B cell (primary cell): ENCODE data around the gene SLC29A3. TPM values are rescaled to one million over a fixed set of nuclear protein-coding genes. Genes with fewer than 3 reads are reported as not detected.

Experiments
- ATAC-seq: fragments of 200-7000 bp; cut with Tn5 transposase; one replicate; pipeline ENCODE4 v1.10.0; 2021; ENCODE audit warnings: low read depth, mild to moderate bottlenecking, moderate number of reproducible peaks, moderate library complexity
- CTCF ChIA-PET: fragments of 350-600 bp; sonication (Branson Sonifier 250); formaldehyde crosslinking; loops from one replicate; lab custom pipeline; 2021; ENCODE audit warnings: antibody characterized with exemption, inconsistent platforms; lab: Charles Lee
- POLR2A ChIA-PET: fragments of 350-600 bp; sonication (Branson Sonifier 250); formaldehyde crosslinking; loops from one replicate; lab custom pipeline; 2021; ENCODE audit warnings: antibody characterized with exemption; lab: Charles Lee
- DNase-seq: peaks from one replicate; pipeline ENCODE4 v3.0.0; 2013
- H2AFZ ChIP-seq: 2 replicates; pipeline ENCODE4 v1.6.1; 2012; ENCODE audit warnings: mild to moderate bottlenecking, low read depth, low read length; ENCODE audit not compliant: insufficient read depth, poor library complexity, severe bottlenecking
- H3K27ac ChIP-seq, 2 donors: 1 replicate in 1 of 2; 2 replicates in 1 of 2; pipeline ENCODE4 v1.5.1; 2012 to 2013; ENCODE audit warnings: low read length in 2 of 2, mild to moderate bottlenecking in 2 of 2, moderate library complexity in 1 of 2
- H3K27me3 ChIP-seq, 4 experiments: fragments of 200-600 bp in 1 of 4; sonication (generic) in 1 of 4; replicated peaks in 1 of 4; 1 replicate in 2 of 4; 2 replicates in 2 of 4; pipeline versions ENCODE4 v1.6.1 to v1.7.0; 2013 to 2016; ENCODE audit warnings: low read length in 3 of 4, mild to moderate bottlenecking in 2 of 4, mixed read lengths in 1 of 4, moderate library complexity in 1 of 4; ENCODE audit not compliant: insufficient read depth in 4 of 4, control insufficient read depth in 3 of 4; ENCODE audit errors: control extremely low read depth in 1 of 4
- H3K36me3 ChIP-seq, 2 experiments: replicated peaks in 1 of 2; 1 replicate in 1 of 2; 2 replicates in 1 of 2; pipeline versions ENCODE4 v1.6.1 to v1.7.1; 2013; ENCODE audit warnings: low read length in 1 of 2; ENCODE audit not compliant: insufficient read depth in 2 of 2, control insufficient read depth in 1 of 2; ENCODE audit errors: control extremely low read depth in 1 of 2, extremely low read depth in 1 of 2
- H3K4me1 ChIP-seq, 2 donors: fragments of 200-600 bp in 1 of 2; sonication (generic) in 1 of 2; 1 replicate in 1 of 2; 2 replicates in 1 of 2; pipeline versions ENCODE4 v1.5.1 to v1.6.1; 2013 to 2017; ENCODE audit warnings: low read length in 2 of 2; ENCODE audit not compliant: control insufficient read depth in 2 of 2, insufficient read depth in 2 of 2
- H3K4me2 ChIP-seq: replicated peaks from 2 replicates; pipeline ENCODE3; 2012; ENCODE audit warnings: mild to moderate bottlenecking, low read depth, low read length; ENCODE audit not compliant: poor library complexity, severe bottlenecking
- H3K4me3 ChIP-seq, 5 experiments: fragments of 200-600 bp in 1 of 5; sonication (generic) in 1 of 5; 1 replicate in 3 of 5; 2 replicates in 2 of 5; pipeline versions ENCODE4 v1.5.1 to v1.7.0; 2011 to 2016; ENCODE audit warnings: low read length in 4 of 5, mild to moderate bottlenecking in 4 of 5, low read depth in 2 of 5, control low read depth in 1 of 5, moderate library complexity in 1 of 5; ENCODE audit not compliant: insufficient read depth in 1 of 5; ENCODE audit errors: control extremely low read depth in 1 of 5, extremely low read depth in 1 of 5
- H3K79me2 ChIP-seq: fragments of 200-600 bp; sonication (generic); one replicate; pipeline ENCODE4 v1.6.0; 2016; ENCODE audit warnings: low read length; ENCODE audit not compliant: control insufficient read depth, insufficient read depth
- H3K9ac ChIP-seq: fragments of 200-600 bp; sonication (generic); 2 replicates; pipeline ENCODE4 v1.6.1; 2017; ENCODE audit warnings: mild to moderate bottlenecking, low read length, moderate library complexity
- H3K9me3 ChIP-seq, 3 donors: one replicate each; pipeline versions ENCODE4 v1.6.1 to v1.7.1; 2013; ENCODE audit warnings: low read length in 2 of 3; ENCODE audit not compliant: control insufficient read depth in 2 of 3, insufficient read depth in 1 of 3; ENCODE audit errors: control extremely low read depth in 1 of 3
- H4K20me1 ChIP-seq: 2 replicates; pipeline ENCODE4 v1.6.0; 2012; ENCODE audit warnings: mild to moderate bottlenecking, low read length; ENCODE audit not compliant: insufficient read depth, control insufficient read depth, poor library complexity, severe bottlenecking
- H3K27ac Mint-ChIP-seq: one replicate; pipeline ENCODE4 v1.8.0; 2021; ENCODE audit warnings: mixed read lengths
- H3K27me3 Mint-ChIP-seq: one replicate; pipeline ENCODE4 v1.8.0; 2021; ENCODE audit warnings: mixed read lengths
- H3K4me1 Mint-ChIP-seq: one replicate; pipeline ENCODE4 v1.8.0; 2021; ENCODE audit warnings: mixed read lengths
- H3K4me3 Mint-ChIP-seq: one replicate; pipeline ENCODE4 v1.8.0; 2021; ENCODE audit warnings: mixed read lengths
- H3K9me3 Mint-ChIP-seq: one replicate; pipeline ENCODE4 v1.8.0; 2022; ENCODE audit warnings: mixed read lengths; ENCODE audit not compliant: insufficient read depth
- CTCF ChIP-seq: fragments of 200-600 bp; IDR thresholded peaks from one replicate; pipeline ENCODE4 v1.8.0; 2022; ENCODE audit warnings: antibody characterized with exemption, mild to moderate bottlenecking
- EZH2 ChIP-seq: IDR thresholded peaks from 2 replicates; pipeline ENCODE4 v1.6.1; 2012; ENCODE audit warnings: borderline replicate concordance, low read depth, mild to moderate bottlenecking, moderate library complexity, low read length; ENCODE audit not compliant: insufficient read depth, poor library complexity, severe bottlenecking
- WGBS: methylation state at CpG from one replicate; pipeline ENCODE4 v1.1.5; 2013; ENCODE audit warnings: missing lambda C conversion rate; ENCODE audit not compliant: insufficient coverage; 5-methylcytosine and 5-hydroxymethylcytosine counted together
- intact Hi-C: fragments of 100-400 bp; cut with micrococcal nuclease; formaldehyde crosslinking; loops from one replicate; pipeline ENCODE4 v1.10.0; 2022
- polyA plus RNA-seq: library from polyadenylated mRNA; depleted of rRNA; stranded (reverse); fragments of >200 nt; gene quantifications from 2 replicates; pipeline ENCODE4 v1.2.3, GENCODE V29; 2012
- total RNA-seq, 2 donors: library from RNA; stranded (reverse); fragments of 120-200 nt in 1 of 2; gene quantifications; 1 replicate in 1 of 2; 2 replicates in 1 of 2; pipeline versions ENCODE4 v1.2.3 to v1.2.4, GENCODE V29; 2013 to 2022

SLC29A3 gene
- total and polyA plus RNA-seq, 2 donors (not counting 1 experiment from before 2014, with no cell fraction given): 4.5 to 8.2 TPM

GRCh38 chr10:71320592-71320991, 1.5 kb downstream of the SLC29A3 start:
- ChIA-PET CTCF (interaction anchor here (0.6 to 11.1 kb wide), 18 partner anchors 8 to 576 kb away, joined by 3 to 186 read pairs (median 10); no protein-coding TSS in a partner anchor), POLR2A (no interaction called here)
- Histone ChIP-seq H3K9me3 (no peaks in the 10 kb centered on the region), H3K36me3 (peaks cover 0 to 2% of the 10 kb centered on the region in 2 experiments), H3K27me3 (no peaks in the 10 kb centered on the region), H3K9ac (no peak overlapping the region), H4K20me1 (no peaks in the 10 kb centered on the region), H3K79me2 (no peaks in the 10 kb centered on the region), H3K4me1 (peaks cover 6 to 14% of the 10 kb centered on the region in 2 donors), H2AFZ (no peak overlapping the region), H3K4me2 (no peak overlapping the region), H3K27ac (no peak overlapping the region), H3K4me3 (no peak overlapping the region)
- intact Hi-C loops: no loop called here
- 98% methylated on average over 5 of the region's 5 CpGs for WGBS
- no peak for ATAC-seq
- DNase-seq: no peak
- peaks cover 13% of the 10 kb centered on the region for H3K4me1 Mint-ChIP-seq
- no peak for TF ChIP-seq CTCF
- no peak for TF ChIP-seq EZH2
- no peak overlapping the region for H3K27ac Mint-ChIP-seq
- H3K4me3 Mint-ChIP-seq: peak overlapping the region; percentile 99
- no peaks in the 10 kb centered on the region for H3K27me3 Mint-ChIP-seq
- no peaks in the 10 kb centered on the region for H3K9me3 Mint-ChIP-seq

- DNase-seq: no peak
- Mint-ChIP-seq H3K4me1 (peaks cover 13% of the 10 kb centered on the region), H3K4me3 (no peak overlapping the region), H3K27me3 (no peaks in the 10 kb centered on the region), H3K9me3 (no peaks in the 10 kb centered on the region), H3K27ac (no peak overlapping the region)
- Histone ChIP-seq H3K4me2 (no peak overlapping the region), H3K79me2 (no peaks in the 10 kb centered on the region), H3K9ac (no peak overlapping the region), H3K27me3 (no peaks in the 10 kb centered on the region), H3K9me3 (no peaks in the 10 kb centered on the region), H2AFZ (no peak overlapping the region), H3K4me1 (peaks cover 6 to 14% of the 10 kb centered on the region in 2 donors), H4K20me1 (no peaks in the 10 kb centered on the region), H3K27ac (no peak overlapping the region), H3K4me3 (no peak overlapping the region), H3K36me3 (peaks cover 0 to 5% of the 10 kb centered on the region in 2 experiments)
- intact Hi-C loops: no loop called here
- ATAC-seq: no peak
- POLR2A ChIA-PET: interaction anchor here (0.6 kb wide), 1 partner anchor 470 kb away, joined by 3 read pairs; no protein-coding TSS in a partner anchor
- no peak for TF ChIP-seq EZH2
- TF ChIP-seq CTCF: no peak
- CTCF ChIA-PET: interaction anchor here (1.0 to 11.1 kb wide), 7 partner anchors 12 to 385 kb away, joined by 3 to 118 read pairs (median 13); no protein-coding TSS in a partner anchor
- 100% methylated on average over 1 of the region's 1 CpG for whole genome bisulfite sequencing
Measured at GRCh38 chr10:71321386-71321785, 2.3 kb downstream of the SLC29A3 start.
